SIG-M5 treated with dmso at 0.1 percent for 504 hours (cell line): ENCODE data around the gene GPC6.

ENCODE experiments used
- DNase-seq: peaks from one replicate; lab custom pipeline; 2025; ENCODE audit not compliant: unreplicated experiment; lab: John Stamatoyannopoulos, UW

GPC6 gene

GRCh38 chr13:93368718-93369117 is 142.1 kb downstream of the GPC6 start:
- DNase-seq: no peak

GRCh38 chr13:93372856-93373255 is 146.2 kb downstream of the GPC6 start:
- DNase-seq: no peak

GRCh38 chr13:93375491-93375890 is 148.9 kb downstream of the GPC6 start:
- no peak for DNase-seq

GRCh38 chr13:93377196-93377595 is 150.6 kb downstream of the GPC6 start:
- DNase-seq: no peak

GRCh38 chr13:93378184-93378583 is 151.6 kb downstream of the GPC6 start:
- no peak for DNase-seq

- no peak for DNase-seq
Measured at GRCh38 chr13:93386116-93386515, 159.5 kb downstream of the GPC6 start.

- DNase-seq: no peak
Measured at GRCh38 chr13:93388701-93389100, 162.1 kb downstream of the GPC6 start.

GRCh38 chr13:93397619-93398018 is 171.0 kb downstream of the GPC6 start:
- DNase-seq: no peak

GRCh38 chr13:93398167-93399035 is 171.8 kb downstream of the GPC6 start:
- DNase-seq: no peak

GRCh38 chr13:93399212-93399611 is 172.6 kb downstream of the GPC6 start:
- no peak for DNase-seq

- no peak for DNase-seq
Measured at GRCh38 chr13:93406136-93406535, 179.5 kb downstream of the GPC6 start.

GRCh38 chr13:93407551-93407950 is 180.9 kb downstream of the GPC6 start:
- no peak for DNase-seq

- DNase-seq: no peak
Measured at GRCh38 chr13:93409001-93409400, 182.4 kb downstream of the GPC6 start.

GRCh38 chr13:93409816-93410215 is 183.2 kb downstream of the GPC6 start:
- DNase-seq: no peak

- DNase-seq: no peak
Measured at GRCh38 chr13:93411186-93411680, 184.6 kb downstream of the GPC6 start.

- no peak for DNase-seq
Measured at GRCh38 chr13:93412676-93413075, 186.1 kb downstream of the GPC6 start.

- DNase-seq: no peak
Measured at GRCh38 chr13:93413972-93414717, 187.5 kb downstream of the GPC6 start.

GRCh38 chr13:93416736-93417355 is 190.2 kb downstream of the GPC6 start:
- no peak for DNase-seq

GRCh38 chr13:93418398-93418797 is 191.8 kb downstream of the GPC6 start:
- DNase-seq: no peak

- no peak for DNase-seq
Measured at GRCh38 chr13:93420206-93420605, 193.6 kb downstream of the GPC6 start.

- DNase-seq: no peak
Measured at GRCh38 chr13:93420887-93421286, 194.3 kb downstream of the GPC6 start.
